Epithelial cell of proximal tubule (primary cell): ENCODE measurements around the gene MAML3. TPM values are rescaled to one million over a fixed set of nuclear protein-coding genes. Genes with fewer than 3 reads are reported as not detected.
A peak's percentile ranks its signal among the peaks of the same experiment; 100 is the strongest.

Source experiments
- DNase-seq: peaks from one replicate; pipeline ENCODE4 v3.0.0-alpha.2; 2011; ENCODE audit warnings: low read depth
- H3K4me3 ChIP-seq: 2 replicates; pipeline ENCODE4 v1.5.1; 2011; ENCODE audit warnings: low read depth, mild to moderate bottlenecking, low read length
- CTCF ChIP-seq: conservative IDR thresholded peaks from 2 replicates; pipeline ENCODE4 v1.5.1; 2012; ENCODE audit warnings: low read depth, mild to moderate bottlenecking, low read length
- total RNA-seq: library from RNA; depleted of rRNA; stranded (reverse); fragments of >200 nt; gene quantifications from 2 replicates; pipeline ENCODE4 v1.2.3, GENCODE V29; 2015

Gene MAML3
- total RNA-seq, 1 donor from 2014 or later: 1.2 TPM

- TF ChIP-seq CTCF: peak; percentile 56
- no peak for DNase-seq
Measured at GRCh38 chr4:140049849-140050637, 103.9 kb downstream of the MAML3 start.

GRCh38 chr4:140049024-140049848 is 104.7 kb downstream of the MAML3 start:
- TF ChIP-seq CTCF: peak; percentile 25
- no peak for DNase-seq
- peak overlapping the region; percentile 51 for H3K4me3 ChIP-seq

More at GRCh38 chr4:140049849-140050637, 103.9 kb downstream of the MAML3 start:
- no peak overlapping the region for H3K4me3 ChIP-seq

- H3K4me3 ChIP-seq: peak overlapping the region; percentile 51
- TF ChIP-seq CTCF: no peak
- no peak for DNase-seq
Measured at GRCh38 chr4:140048419-140048995, 105.5 kb downstream of the MAML3 start.

- no peak for DNase-seq
- TF ChIP-seq CTCF: no peak
- H3K4me3 ChIP-seq: no peak overlapping the region
Measured at GRCh38 chr4:140047786-140048185, 106.2 kb downstream of the MAML3 start.

GRCh38 chr4:140047017-140047640 is 106.9 kb downstream of the MAML3 start:
- TF ChIP-seq CTCF: no peak
- H3K4me3 ChIP-seq: no peak overlapping the region
- no peak for DNase-seq

- H3K4me3 ChIP-seq: no peak overlapping the region
- TF ChIP-seq CTCF: no peak
- DNase-seq: no peak
Measured at GRCh38 chr4:140046543-140046942, 107.4 kb downstream of the MAML3 start.
